HEK293 (cell line): Measurements from ENCODE around the gene ABCB10.
"Not testable (repeated sequence)": the region's sequence is repeated elsewhere in the genome, so short reads cannot be mapped to it uniquely, and the experiment has no call there.

Experiments used
- CTCF ChIA-PET: fragments of 350-600 bp; formaldehyde crosslinking; extraction: SDS; loops from one replicate; lab custom pipeline; 2021; ENCODE audit warnings: antibody characterized with exemption; lab: Yijun Ruan, JAX
- POLR2A ChIA-PET: fragments of 300-600 bp; formaldehyde crosslinking; extraction: SDS; loops from one replicate; lab custom pipeline; 2020; ENCODE audit warnings: antibody characterized with exemption, inconsistent platforms; lab: Yijun Ruan, JAX
- H3K27ac ChIP-seq: fragments of 200-500 bp; sonication (Bioruptor generic); 2 replicates; pipeline ENCODE4 v1.5.1; 2014; ENCODE audit warnings: low read depth, low read length, control low read depth, inconsistent platforms; ENCODE audit errors: extremely low read depth
- H3K36me3 ChIP-seq, 2 experiments: fragments of 200-500 bp in 1 of 2; sonication (Bioruptor generic) in 1 of 2; 1 replicate in 1 of 2; 2 replicates in 1 of 2; pipeline ENCODE4 v1.5.1; 2014 to 2017; ENCODE audit warnings: inconsistent platforms in 2 of 2, low read length in 2 of 2; ENCODE audit not compliant: control insufficient read depth in 2 of 2, insufficient read depth in 1 of 2
- H3K4me1 ChIP-seq: fragments of 200-500 bp; sonication (Bioruptor generic); 2 replicates; pipeline ENCODE4 v1.5.1; 2014; ENCODE audit warnings: mild to moderate bottlenecking, low read length, inconsistent platforms; ENCODE audit not compliant: control insufficient read depth, insufficient read depth
- H3K4me3 ChIP-seq: 2 replicates; pipeline ENCODE4 v1.5.1; 2011; ENCODE audit warnings: low read depth, mild to moderate bottlenecking, control low read depth, low read length, moderate library complexity
- H3K9me3 ChIP-seq: fragments of 200-500 bp; sonication (Bioruptor generic); 2 replicates; pipeline ENCODE4 v1.5.1; 2014; ENCODE audit warnings: low read depth, low read length, inconsistent platforms; ENCODE audit not compliant: control insufficient read depth, insufficient read depth
- HOXA7 ChIP-seq: sonication (generic); formaldehyde crosslinking; IDR thresholded peaks from 2 replicates; pipeline ENCODE4 v1.8.1; 2022; ENCODE audit warnings: missing genetic modification reagents, borderline replicate concordance
- HOXC10 ChIP-seq: sonication (generic); formaldehyde crosslinking; IDR thresholded peaks from 2 replicates; pipeline ENCODE4 v1.8.1; 2023; ENCODE audit warnings: mild to moderate bottlenecking, missing genetic modification reagents
- PBX3 ChIP-seq: sonication (generic); formaldehyde crosslinking; IDR thresholded peaks from 2 replicates; pipeline ENCODE4 v1.8.1; 2022; ENCODE audit warnings: mild to moderate bottlenecking, moderate library complexity, missing genetic modification reagents
- SP3 ChIP-seq: fragments of 450-650 bp; formaldehyde crosslinking; IDR thresholded peaks from 2 replicates; pipeline ENCODE4 v1.5.1; 2016; ENCODE audit warnings: missing biosample characterization, missing genetic modification characterization
- ZBTB20 ChIP-seq: fragments of 450-650 bp; formaldehyde crosslinking; IDR thresholded peaks from 2 replicates; pipeline ENCODE4 v1.5.1; 2016; ENCODE audit warnings: missing biosample characterization, missing genetic modification characterization
- ZNF121 ChIP-seq: fragments of 450-650 bp; formaldehyde crosslinking; IDR thresholded peaks from 2 replicates; pipeline ENCODE4 v1.5.1; 2016; ENCODE audit warnings: missing biosample characterization, missing genetic modification characterization
- ZNF155 ChIP-seq: fragments of 450-650 bp; formaldehyde crosslinking; IDR thresholded peaks from 2 replicates; pipeline ENCODE4 v1.5.1; 2016; ENCODE audit warnings: missing biosample characterization, missing genetic modification characterization
- ZNF174 ChIP-seq: fragments of 450-650 bp; formaldehyde crosslinking; IDR thresholded peaks from 2 replicates; pipeline ENCODE4 v1.5.0; 2017; ENCODE audit warnings: missing biosample characterization, mild to moderate bottlenecking, missing genetic modification characterization
- ZNF18 ChIP-seq: fragments of 450-650 bp; formaldehyde crosslinking; IDR thresholded peaks from 2 replicates; pipeline ENCODE4 v1.5.1; 2016; ENCODE audit warnings: missing biosample characterization, missing genetic modification characterization
- ZNF2 ChIP-seq: fragments of 450-650 bp; formaldehyde crosslinking; IDR thresholded peaks from 2 replicates; pipeline ENCODE4 v1.5.1; 2016; ENCODE audit warnings: missing biosample characterization, missing genetic modification characterization
- ZNF223 ChIP-seq: fragments of 450-650 bp; formaldehyde crosslinking; IDR thresholded peaks from 2 replicates; pipeline ENCODE4 v1.5.1; 2016; ENCODE audit warnings: missing biosample characterization, missing genetic modification characterization
- ZNF362 ChIP-seq: fragments of 450-650 bp; formaldehyde crosslinking; IDR thresholded peaks from 2 replicates; pipeline ENCODE4 v1.5.1; 2016; ENCODE audit warnings: missing biosample characterization, missing genetic modification characterization
- ZNF394 ChIP-seq: fragments of 450-650 bp; formaldehyde crosslinking; IDR thresholded peaks from 2 replicates; pipeline ENCODE4 v1.5.1; 2016; ENCODE audit warnings: missing biosample characterization, missing genetic modification characterization, mild to moderate bottlenecking, moderate library complexity, borderline replicate concordance
- ZNF404 ChIP-seq: fragments of 450-650 bp; formaldehyde crosslinking; IDR thresholded peaks from 2 replicates; pipeline ENCODE4 v1.5.1; 2017; ENCODE audit warnings: missing biosample characterization, missing genetic modification characterization
- ZNF514 ChIP-seq: fragments of 450-650 bp; formaldehyde crosslinking; IDR thresholded peaks from 2 replicates; pipeline ENCODE4 v1.5.1; 2016; ENCODE audit warnings: missing biosample characterization, missing genetic modification characterization
- ZNF555 ChIP-seq: fragments of 450-650 bp; formaldehyde crosslinking; conservative IDR thresholded peaks from 2 replicates; pipeline ENCODE4 v1.5.1; 2017; ENCODE audit warnings: missing biosample characterization, mild to moderate bottlenecking, missing genetic modification characterization, inconsistent platforms
- ZNF558 ChIP-seq: fragments of 450-650 bp; formaldehyde crosslinking; IDR thresholded peaks from 2 replicates; pipeline ENCODE4 v1.5.1; 2016; ENCODE audit warnings: missing biosample characterization, missing genetic modification characterization
- ZNF626 ChIP-seq: fragments of 450-650 bp; sonication (Bioruptor Pico); formaldehyde crosslinking; IDR thresholded peaks from 2 replicates; pipeline ENCODE4 v1.5.1; 2018; ENCODE audit warnings: missing biosample characterization, missing genetic modification characterization, inconsistent platforms
- ZNF645 ChIP-seq: fragments of 450-650 bp; formaldehyde crosslinking; IDR thresholded peaks from 2 replicates; pipeline ENCODE4; 2016; ENCODE audit warnings: missing biosample characterization, missing genetic modification characterization
- ZNF768 ChIP-seq: fragments of 450-650 bp; formaldehyde crosslinking; IDR thresholded peaks from 2 replicates; pipeline ENCODE4 v1.5.1; 2018; ENCODE audit warnings: missing biosample characterization, mild to moderate bottlenecking, missing genetic modification characterization
- ZNF777 ChIP-seq: fragments of 450-650 bp; formaldehyde crosslinking; IDR thresholded peaks from 2 replicates; pipeline ENCODE4 v1.5.1; 2017; ENCODE audit warnings: missing biosample characterization, missing genetic modification characterization, borderline replicate concordance
- ZNF792 ChIP-seq: fragments of 450-650 bp; formaldehyde crosslinking; IDR thresholded peaks from 2 replicates; pipeline ENCODE4 v1.5.1; 2016; ENCODE audit warnings: missing biosample characterization, missing genetic modification characterization

Gene ABCB10

GRCh38 chr1:229478852-229479251 is 79.7 kb downstream of the ABCB10 start (continued):
- TF ChIP-seq ZNF362 (tag by site-specific recombination) (no peak), SP3 (tag by site-specific recombination) (no peak), HOXA7 (CRISPR knock-in tag) (no peak), ZBTB20 (no peak)

- CTCF ChIA-PET, result interaction anchor here (0.6 to 2.4 kb wide), 8 partner anchors 17 to 811 kb away, joined by 3 to 15 read pairs (median 3); no protein-coding TSS in a partner anchor
- H3K4me1 ChIP-seq, H3K4me3 ChIP-seq, H3K9me3 ChIP-seq, H3K27ac ChIP-seq: not testable (repeated sequence)
- POLR2A ChIA-PET, result interaction anchor here (0.7 kb wide), 1 partner anchor 217 kb away, joined by 3 read pairs; no protein-coding TSS in a partner anchor
- peaks cover 72 to 86% of the 10 kb centered on the region in 2 experiments for H3K36me3 ChIP-seq
Observed at GRCh38 chr1:229475859-229476258, 82.6 kb downstream of the ABCB10 start.

- no peak for TF ChIP-seq ZNF645 (tag by site-specific recombination)
- TF ChIP-seq ZNF404 (tag by site-specific recombination), result no peak
- TF ChIP-seq ZNF155 (tag by site-specific recombination), result no peak
- no peak for TF ChIP-seq ZNF768
- TF ChIP-seq PBX3, result no peak
- no peak for TF ChIP-seq ZNF223 (tag by site-specific recombination)
- TF ChIP-seq ZNF394 (tag by site-specific recombination), result no peak
- TF ChIP-seq, all 188 proteins: peak for 0
- H3K27ac ChIP-seq, result no peak overlapping the region
- H3K4me1 ChIP-seq, result no peaks in the 10 kb centered on the region
- ChIA-PET POLR2A (no interaction called here), CTCF (interaction anchor here (1.2 kb wide), 1 partner anchor 216 kb away, joined by 3 read pairs; no protein-coding TSS in a partner anchor)
- H3K4me3 ChIP-seq, result no peak overlapping the region
- peaks cover 74 to 86% of the 10 kb centered on the region in 2 experiments for H3K36me3 ChIP-seq
- no peaks in the 10 kb centered on the region for H3K9me3 ChIP-seq
Observed at GRCh38 chr1:229474509-229474908, 84.0 kb downstream of the ABCB10 start.

- CTCF ChIA-PET, result interaction anchor here (0.6 to 3.3 kb wide), 3 partner anchors 11 to 808 kb away, joined by 3 to 10 read pairs (median 5); no protein-coding TSS in a partner anchor
- H3K4me1 ChIP-seq, result no peaks in the 10 kb centered on the region
- H3K36me3 ChIP-seq, result peaks cover 83 to 88% of the 10 kb centered on the region in 2 experiments
- no peak overlapping the region for H3K27ac ChIP-seq
- POLR2A ChIA-PET, result no interaction called here
- H3K9me3 ChIP-seq, result no peaks in the 10 kb centered on the region
- no peak overlapping the region for H3K4me3 ChIP-seq
- TF ChIP-seq ZNF18 (tag by site-specific recombination) (peak; percentile 60), ZNF555 (tag by site-specific recombination) (no peak), ZNF174 (tag by site-specific recombination) (no peak), ZNF558 (no peak), ZBTB20 (no peak), ZNF514 (tag by site-specific recombination) (no peak), ZNF2 (tag by site-specific recombination) (no peak), ZNF121 (tag by site-specific recombination) (peak; percentile 94), HOXC10 (CRISPR knock-in tag) (no peak), ZNF626 (tag by site-specific recombination) (no peak), ZNF792 (tag by site-specific recombination) (no peak), ZNF777 (tag by site-specific recombination) (no peak)
Observed at GRCh38 chr1:229471175-229471574, 87.3 kb downstream of the ABCB10 start.
